LNCaP clone FGC (cell line): Measurements from ENCODE around the gene FHIT.

Source experiments
- DNase-seq: peaks from one replicate; pipeline ENCODE4 v3.0.0-alpha.2; 2011; ENCODE audit warnings: low read depth
- H3K4me3 ChIP-seq: 2 replicates; pipeline ENCODE4 v1.5.1; 2011; ENCODE audit warnings: mild to moderate bottlenecking, low read depth, low read length, control low read depth
- TF ChIP-seq, protein P1 (sequence below): IDR thresholded peaks from 2 replicates; pipeline ENCODE4 v1.5.1; 2012; ENCODE audit warnings: mild to moderate bottlenecking; ENCODE audit not compliant: control insufficient read depth, insufficient read depth; ENCODE audit errors: extremely low read depth

The FHIT gene

DNA sequence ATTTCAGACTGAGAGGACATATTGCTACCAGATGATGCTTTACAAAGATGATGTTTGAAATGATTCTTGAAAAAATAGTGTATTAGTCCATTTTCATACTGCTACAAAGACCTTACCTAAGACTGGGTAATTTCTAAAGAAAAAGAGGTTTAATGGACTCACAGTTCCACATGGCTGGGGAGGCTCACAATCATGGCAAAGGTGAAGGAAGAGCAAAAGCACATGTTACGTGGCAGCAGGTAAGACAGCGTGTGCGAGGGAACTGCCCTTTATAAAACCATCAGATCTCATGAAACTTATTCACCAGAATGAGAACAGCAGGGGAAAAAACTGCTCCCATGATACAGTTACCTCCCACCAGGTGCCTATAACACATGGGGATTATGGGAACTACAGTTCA is 1543.0 kb downstream of the FHIT start:
- no peak for DNase-seq
- no peak overlapping the region for H3K4me3 ChIP-seq
- TF ChIP-seq, protein P1, sequence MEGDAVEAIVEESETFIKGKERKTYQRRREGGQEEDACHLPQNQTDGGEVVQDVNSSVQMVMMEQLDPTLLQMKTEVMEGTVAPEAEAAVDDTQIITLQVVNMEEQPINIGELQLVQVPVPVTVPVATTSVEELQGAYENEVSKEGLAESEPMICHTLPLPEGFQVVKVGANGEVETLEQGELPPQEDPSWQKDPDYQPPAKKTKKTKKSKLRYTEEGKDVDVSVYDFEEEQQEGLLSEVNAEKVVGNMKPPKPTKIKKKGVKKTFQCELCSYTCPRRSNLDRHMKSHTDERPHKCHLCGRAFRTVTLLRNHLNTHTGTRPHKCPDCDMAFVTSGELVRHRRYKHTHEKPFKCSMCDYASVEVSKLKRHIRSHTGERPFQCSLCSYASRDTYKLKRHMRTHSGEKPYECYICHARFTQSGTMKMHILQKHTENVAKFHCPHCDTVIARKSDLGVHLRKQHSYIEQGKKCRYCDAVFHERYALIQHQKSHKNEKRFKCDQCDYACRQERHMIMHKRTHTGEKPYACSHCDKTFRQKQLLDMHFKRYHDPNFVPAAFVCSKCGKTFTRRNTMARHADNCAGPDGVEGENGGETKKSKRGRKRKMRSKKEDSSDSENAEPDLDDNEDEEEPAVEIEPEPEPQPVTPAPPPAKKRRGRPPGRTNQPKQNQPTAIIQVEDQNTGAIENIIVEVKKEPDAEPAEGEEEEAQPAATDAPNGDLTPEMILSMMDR = no peak

DNA sequence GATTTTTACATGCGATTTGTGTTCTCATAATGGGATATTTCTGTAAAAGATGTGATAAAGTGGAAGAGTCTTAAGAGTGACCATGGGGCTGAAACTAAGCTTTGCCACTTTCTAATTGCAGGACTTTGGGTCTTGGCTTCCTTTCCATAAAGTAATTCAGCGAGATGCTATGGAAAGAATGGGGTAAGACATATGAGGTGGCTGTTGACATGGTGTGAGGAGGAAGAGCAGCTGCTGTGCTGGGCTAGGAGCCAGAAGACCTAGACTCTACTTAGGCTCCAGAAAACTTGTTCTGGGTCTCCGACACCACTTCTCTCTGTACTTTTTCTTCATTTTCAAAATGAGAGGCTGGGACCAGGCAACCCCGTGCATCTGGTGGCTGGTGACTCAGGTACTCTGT is 1547.0 kb downstream of the FHIT start:
- no peak for DNase-seq
- H3K4me3 ChIP-seq = no peak overlapping the region
- TF ChIP-seq, protein P1 = no peak

DNA sequence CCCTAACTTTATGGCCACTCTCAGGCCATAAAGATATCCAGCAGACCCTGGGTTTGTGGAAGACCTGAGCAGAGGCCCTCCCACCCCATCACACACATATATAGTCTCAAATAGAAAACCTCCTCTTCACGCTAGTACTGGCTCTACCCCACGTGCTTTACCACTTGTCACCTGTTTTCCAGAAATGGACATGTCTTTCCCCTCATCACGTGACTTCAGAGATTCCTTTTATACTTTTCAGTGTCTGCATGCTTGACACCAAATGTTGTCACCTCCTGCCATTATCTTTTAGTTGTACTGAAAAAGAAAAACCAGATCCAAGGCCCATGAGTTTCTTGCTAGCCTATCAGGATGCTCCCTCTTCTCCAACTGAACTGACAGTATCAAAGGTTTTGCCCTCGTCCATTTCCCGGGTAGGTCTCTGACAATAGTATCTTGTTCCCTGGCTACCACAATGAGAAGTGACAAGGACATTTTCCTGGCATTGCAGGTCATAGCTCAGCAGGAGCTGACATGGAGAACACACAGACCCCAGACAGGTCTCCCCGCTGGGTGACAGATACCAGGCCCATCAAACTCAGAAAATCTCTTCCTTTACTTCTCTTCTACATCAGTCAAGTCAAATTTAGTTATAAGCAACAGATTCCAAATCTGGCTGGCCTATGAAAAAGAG is 1551.5 kb downstream of the FHIT start:
- TF ChIP-seq, protein P1 = no peak
- no peak for DNase-seq
- no peak overlapping the region for H3K4me3 ChIP-seq
